ENCODE results near the gene NUDT3. TPM values are rescaled to one million over a fixed set of nuclear protein-coding genes. Genes with fewer than 3 reads are reported as not detected.
"Not testable (repeated sequence)": the region's sequence is repeated elsewhere in the genome, so short reads cannot be mapped to it uniquely, and the experiment has no call there.

NUDT3 gene
- total RNA-seq, 1 donor from 2014 or later: 29.1 TPM

GRCh38 chr6:34272013-34272926, 120.2 kb downstream of the NUDT3 start:
- Histone ChIP-seq H3K36me3 (no peaks in the 10 kb centered on the region), H3K4me1 (peaks cover 20% of the 10 kb centered on the region), H3K27me3 (ENCODE audit: low read depth) (no peaks in the 10 kb centered on the region), H3K4me3 (no peak overlapping the region), H3K27ac (peak overlapping the region; percentile 48), H3K9me3 (no peaks in the 10 kb centered on the region)
- DNase-seq: peak; percentile 63
- intact Hi-C loops (cut with DNase I): no loop called here
- no peak for TF ChIP-seq CTCF (IDR thresholded peaks at IDR 0.05)
- ATAC-seq: peak; percentile 75

- ATAC-seq; H3K36me3 ChIP-seq; H3K4me3 ChIP-seq; H3K9me3 ChIP-seq; DNase-seq; intact Hi-C loops (cut with DNase I); H3K27me3 ChIP-seq (ENCODE audit: low read depth); H3K27ac ChIP-seq: not testable (repeated sequence)
- peaks cover 20% of the 10 kb centered on the region for H3K4me1 ChIP-seq
These were observed 122.7 kb downstream of the NUDT3 start for GRCh38 chr6:34269658-34270341.

DNA sequence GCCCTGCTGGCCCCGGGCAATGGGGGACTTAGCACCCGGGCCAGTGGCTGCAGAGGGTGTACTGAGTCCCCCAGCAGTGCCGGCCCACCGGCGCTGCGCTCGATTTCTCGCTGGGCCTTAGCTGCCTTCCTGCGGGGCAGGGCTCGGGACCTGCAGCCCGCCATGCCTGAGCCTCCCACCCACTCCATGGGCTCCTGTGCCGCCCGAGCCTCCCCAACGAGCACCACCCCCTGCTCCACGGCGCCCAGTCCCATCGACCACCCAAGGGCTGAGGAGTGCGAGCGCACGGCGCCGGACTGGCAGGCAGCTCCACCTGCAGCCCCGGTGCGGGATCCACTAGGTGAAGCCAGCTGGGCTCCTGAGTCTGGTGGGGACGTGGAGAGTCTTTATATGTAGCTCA, 123.3 kb downstream of the NUDT3 start:
- DNase-seq; intact Hi-C loops (cut with DNase I); ATAC-seq; H3K4me3 ChIP-seq; H3K27ac ChIP-seq; H3K36me3 ChIP-seq; H3K9me3 ChIP-seq; H3K27me3 ChIP-seq (ENCODE audit: low read depth): not testable (repeated sequence)
- peaks cover 20% of the 10 kb centered on the region for H3K4me1 ChIP-seq

DNA sequence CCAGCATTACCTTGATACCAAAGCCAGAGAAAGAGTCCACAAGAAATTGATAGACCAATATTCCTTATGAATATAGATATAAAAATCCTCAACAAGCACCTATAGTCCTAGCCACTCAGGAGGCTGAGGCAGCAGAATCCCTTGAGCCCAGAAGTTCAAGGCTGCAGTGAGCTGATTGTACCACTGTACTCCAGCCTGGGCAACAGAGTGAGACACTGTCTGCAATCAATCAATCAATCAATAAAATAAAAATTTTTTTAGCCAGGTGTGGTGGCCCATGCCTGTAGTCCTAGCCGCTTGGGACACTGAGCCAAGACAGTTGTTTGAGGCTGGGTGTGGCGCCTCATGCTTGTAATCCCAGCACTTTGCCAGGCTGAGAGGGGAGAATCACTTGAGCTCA, 124.7 kb downstream of the NUDT3 start:
- no peak overlapping the region for H3K27ac ChIP-seq
- TF ChIP-seq CTCF (IDR thresholded peaks at IDR 0.05): no peak
- H3K27me3 ChIP-seq (ENCODE audit: low read depth): no peaks in the 10 kb centered on the region
- no peak overlapping the region for H3K4me3 ChIP-seq
- no peaks in the 10 kb centered on the region for H3K36me3 ChIP-seq
- intact Hi-C loops (cut with DNase I): no loop called here
- no peak for DNase-seq
- peaks cover 4% of the 10 kb centered on the region for H3K9me3 ChIP-seq
- ATAC-seq: no peak
- H3K4me1 ChIP-seq: peaks cover 11% of the 10 kb centered on the region

DNA sequence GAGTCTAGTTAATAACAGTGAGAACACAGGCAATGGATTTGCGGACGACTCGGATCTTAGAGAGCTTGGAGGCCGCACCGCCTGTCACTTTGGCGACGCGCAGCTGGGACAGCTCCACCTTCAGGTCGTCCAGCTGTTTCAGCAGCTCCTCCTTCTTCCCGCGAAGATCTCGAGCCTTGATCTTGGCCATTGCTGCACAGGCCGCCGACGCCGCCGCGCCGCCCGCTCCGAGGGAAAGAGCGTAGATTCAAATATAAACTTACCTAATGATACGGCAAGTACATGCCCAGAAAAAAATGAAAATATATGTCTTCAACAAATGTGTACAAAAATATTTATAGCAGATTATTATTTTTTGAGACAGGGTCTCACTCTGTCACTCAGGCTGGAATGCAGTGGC, 129.0 kb downstream of the NUDT3 start:
- H3K27ac ChIP-seq; intact Hi-C loops (cut with DNase I); DNase-seq; H3K4me3 ChIP-seq; H3K4me1 ChIP-seq; H3K36me3 ChIP-seq; H3K9me3 ChIP-seq; ATAC-seq; H3K27me3 ChIP-seq (ENCODE audit: low read depth): not testable (repeated sequence)

DNA sequence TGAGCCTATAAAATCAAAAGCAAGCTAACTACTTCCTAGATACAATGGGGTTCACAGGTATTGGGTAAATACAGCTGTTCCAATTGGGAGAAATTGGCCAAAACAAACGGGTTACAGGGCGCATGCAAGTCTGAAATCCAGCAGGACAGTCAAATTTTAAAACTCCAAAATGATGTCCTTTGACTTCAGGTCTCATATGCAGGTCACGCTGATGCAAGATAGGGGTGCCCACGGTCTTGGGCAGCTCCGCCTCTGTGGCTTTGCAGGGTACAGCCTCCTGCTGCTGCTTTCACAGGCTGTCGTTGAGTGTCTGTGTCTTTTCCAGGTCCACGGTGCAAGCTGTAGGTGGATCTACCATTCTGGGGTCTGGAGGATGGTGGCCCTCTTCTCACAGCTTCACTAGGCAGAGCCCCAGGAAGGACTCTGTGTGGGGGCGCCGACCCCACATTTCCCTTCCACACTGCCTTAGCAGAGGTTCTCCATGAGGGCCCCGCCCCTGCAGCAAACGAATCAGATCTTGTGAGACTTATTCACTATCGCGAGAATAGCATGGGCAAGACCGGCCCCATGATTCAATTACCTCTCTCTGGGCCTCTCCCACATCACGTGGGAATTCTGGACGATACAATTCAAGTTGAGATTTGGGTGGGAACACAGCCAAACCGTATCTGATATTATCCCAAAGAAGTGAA, 131.7 kb downstream of the NUDT3 start:
- DNase-seq: no peak
- TF ChIP-seq CTCF (IDR thresholded peaks at IDR 0.05): no peak
- H3K9me3 ChIP-seq: peaks cover 5% of the 10 kb centered on the region
- no peaks in the 10 kb centered on the region for H3K4me1 ChIP-seq
- H3K27me3 ChIP-seq (ENCODE audit: low read depth): no peaks in the 10 kb centered on the region
- no peak overlapping the region for H3K4me3 ChIP-seq
- H3K36me3 ChIP-seq: no peaks in the 10 kb centered on the region
- intact Hi-C loops (cut with DNase I): no loop called here
- H3K27ac ChIP-seq: no peak overlapping the region
- ATAC-seq: no peak

Data from lower lobe of right lung (tissue), 2 donors.